ENCODE results near the gene HSD17B1. TPM values are rescaled to one million over a fixed set of nuclear protein-coding genes. Genes with fewer than 3 reads are reported as not detected.
A peak's percentile ranks its signal among the peaks of the same experiment; 100 is the strongest.

Gene HSD17B1
- total RNA-seq, 1 donor from 2014 or later = 1.2 TPM

DNA sequence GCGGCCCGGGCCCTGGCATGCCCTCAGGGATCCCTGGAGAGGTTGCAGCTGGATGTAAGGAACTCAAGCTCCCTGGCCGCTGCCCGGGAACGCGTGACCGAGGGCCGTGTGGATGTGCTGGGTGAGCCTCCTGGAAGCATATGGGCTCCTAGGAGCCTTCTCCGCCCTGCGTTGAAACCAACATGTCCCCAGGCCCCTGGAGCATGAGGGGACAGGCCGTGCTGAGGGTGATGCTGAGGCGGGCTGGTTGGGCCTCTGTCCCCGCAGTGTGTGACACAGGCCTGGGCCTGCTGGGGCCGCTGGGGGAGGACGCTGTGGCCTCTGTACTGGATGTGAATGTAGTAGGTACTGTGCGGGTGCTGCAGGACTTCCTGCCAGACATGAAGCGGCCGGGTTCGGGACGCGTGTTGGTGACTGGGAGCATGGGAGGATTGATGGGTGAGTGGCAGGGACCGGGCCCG lies 5.7 kb upstream of the HSD17B1 start:
- peak overlapping the region; percentile 67 for H3K4me3 Mint-ChIP-seq
- H3K27ac Mint-ChIP-seq (ENCODE audit: unreplicated experiment) = no peak overlapping the region
- peaks cover 13% of the 10 kb centered on the region for H3K4me1 Mint-ChIP-seq
- H3K36me3 Mint-ChIP-seq (ENCODE audit: low read depth) = no peaks in the 10 kb centered on the region
- TF ChIP-seq, protein P1, sequence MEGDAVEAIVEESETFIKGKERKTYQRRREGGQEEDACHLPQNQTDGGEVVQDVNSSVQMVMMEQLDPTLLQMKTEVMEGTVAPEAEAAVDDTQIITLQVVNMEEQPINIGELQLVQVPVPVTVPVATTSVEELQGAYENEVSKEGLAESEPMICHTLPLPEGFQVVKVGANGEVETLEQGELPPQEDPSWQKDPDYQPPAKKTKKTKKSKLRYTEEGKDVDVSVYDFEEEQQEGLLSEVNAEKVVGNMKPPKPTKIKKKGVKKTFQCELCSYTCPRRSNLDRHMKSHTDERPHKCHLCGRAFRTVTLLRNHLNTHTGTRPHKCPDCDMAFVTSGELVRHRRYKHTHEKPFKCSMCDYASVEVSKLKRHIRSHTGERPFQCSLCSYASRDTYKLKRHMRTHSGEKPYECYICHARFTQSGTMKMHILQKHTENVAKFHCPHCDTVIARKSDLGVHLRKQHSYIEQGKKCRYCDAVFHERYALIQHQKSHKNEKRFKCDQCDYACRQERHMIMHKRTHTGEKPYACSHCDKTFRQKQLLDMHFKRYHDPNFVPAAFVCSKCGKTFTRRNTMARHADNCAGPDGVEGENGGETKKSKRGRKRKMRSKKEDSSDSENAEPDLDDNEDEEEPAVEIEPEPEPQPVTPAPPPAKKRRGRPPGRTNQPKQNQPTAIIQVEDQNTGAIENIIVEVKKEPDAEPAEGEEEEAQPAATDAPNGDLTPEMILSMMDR (conservative IDR thresholded peaks at IDR 0.05) = no peak
- H3K27me3 Mint-ChIP-seq (ENCODE audit: low read depth) = peaks cover 2% of the 10 kb centered on the region
- H3K9me3 Mint-ChIP-seq = no peaks in the 10 kb centered on the region
- no peak for DNase-seq (ENCODE audit: low read depth, low spot score)

DNA sequence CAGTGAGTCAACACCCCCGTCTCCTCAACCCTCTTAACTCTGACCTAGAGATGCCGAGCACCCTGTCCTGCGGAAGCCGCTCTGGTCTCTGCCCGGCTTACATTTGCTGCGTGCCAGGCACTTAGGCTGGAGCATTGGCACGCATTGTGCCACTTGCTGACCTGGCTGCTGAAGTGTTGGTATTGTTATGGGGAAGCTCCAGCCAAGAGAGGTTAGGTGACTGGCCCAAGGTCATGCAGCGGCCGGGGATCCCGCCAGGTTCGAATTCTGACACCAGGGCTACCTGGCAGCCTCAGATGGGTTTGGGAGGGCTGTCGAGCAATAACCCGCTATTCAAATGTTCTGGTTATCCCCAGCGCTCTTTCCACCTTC lies 5.0 kb upstream of the HSD17B1 start:
- Mint-ChIP-seq H3K4me1 (peaks cover 13% of the 10 kb centered on the region), H3K36me3 (ENCODE audit: low read depth) (no peaks in the 10 kb centered on the region), H3K9me3 (no peaks in the 10 kb centered on the region), H3K27ac (ENCODE audit: unreplicated experiment) (no peak overlapping the region), H3K4me3 (peak overlapping the region; percentile 25), H3K27me3 (ENCODE audit: low read depth) (peaks cover 2% of the 10 kb centered on the region)
- TF ChIP-seq, protein P1 (conservative IDR thresholded peaks at IDR 0.05) = no peak
- no peak for DNase-seq (ENCODE audit: low read depth, low spot score)

DNA sequence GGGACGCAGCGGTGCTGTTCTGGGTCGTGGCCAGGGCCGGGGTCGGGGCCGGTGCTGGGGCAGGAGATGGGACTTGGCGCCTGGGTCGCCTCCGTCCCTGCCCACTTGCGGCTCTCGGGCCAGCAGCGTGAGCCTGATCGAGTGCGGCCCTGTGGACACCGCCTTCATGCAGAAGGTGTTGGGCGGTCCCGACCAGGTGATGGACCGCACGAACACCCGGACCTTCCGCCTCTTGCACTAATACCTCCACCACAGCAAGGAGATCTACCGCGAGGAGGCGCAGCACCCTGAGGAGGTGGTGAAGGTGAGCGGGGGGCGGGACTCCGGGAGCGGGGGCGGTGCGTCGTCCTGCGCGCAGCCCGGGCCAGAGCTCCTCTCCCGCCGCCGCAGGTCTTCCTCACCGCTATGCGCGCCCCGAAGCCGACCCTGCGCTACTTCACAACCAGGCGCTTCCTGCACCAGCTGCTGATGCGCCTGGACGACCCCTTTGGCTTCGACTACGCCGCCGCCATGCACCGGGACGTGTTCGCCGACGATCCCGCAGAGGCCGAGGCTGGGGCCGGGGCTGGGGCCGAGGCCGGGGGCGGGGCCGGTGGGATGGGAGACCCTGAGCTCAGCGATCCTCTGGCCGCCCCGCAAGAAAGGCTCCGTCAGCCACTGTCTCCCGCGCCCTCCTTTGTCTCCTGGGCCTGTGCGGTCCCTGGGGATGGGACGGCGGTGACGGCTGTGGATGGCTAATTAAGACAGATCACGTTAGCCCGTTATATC lies 4.5 kb upstream of the HSD17B1 start:
- Mint-ChIP-seq H3K36me3 (ENCODE audit: low read depth) (no peaks in the 10 kb centered on the region), H3K27ac (ENCODE audit: unreplicated experiment) (peak overlapping the region; percentile 27), H3K4me3 (peak overlapping the region; percentile 72), H3K27me3 (ENCODE audit: low read depth) (peaks cover 2% of the 10 kb centered on the region), H3K4me1 (peaks cover 13% of the 10 kb centered on the region), H3K9me3 (no peaks in the 10 kb centered on the region)
- TF ChIP-seq, protein P1 (conservative IDR thresholded peaks at IDR 0.05) = peak; percentile 63
- peak; percentile 52 for DNase-seq (ENCODE audit: low read depth, low spot score)

DNA sequence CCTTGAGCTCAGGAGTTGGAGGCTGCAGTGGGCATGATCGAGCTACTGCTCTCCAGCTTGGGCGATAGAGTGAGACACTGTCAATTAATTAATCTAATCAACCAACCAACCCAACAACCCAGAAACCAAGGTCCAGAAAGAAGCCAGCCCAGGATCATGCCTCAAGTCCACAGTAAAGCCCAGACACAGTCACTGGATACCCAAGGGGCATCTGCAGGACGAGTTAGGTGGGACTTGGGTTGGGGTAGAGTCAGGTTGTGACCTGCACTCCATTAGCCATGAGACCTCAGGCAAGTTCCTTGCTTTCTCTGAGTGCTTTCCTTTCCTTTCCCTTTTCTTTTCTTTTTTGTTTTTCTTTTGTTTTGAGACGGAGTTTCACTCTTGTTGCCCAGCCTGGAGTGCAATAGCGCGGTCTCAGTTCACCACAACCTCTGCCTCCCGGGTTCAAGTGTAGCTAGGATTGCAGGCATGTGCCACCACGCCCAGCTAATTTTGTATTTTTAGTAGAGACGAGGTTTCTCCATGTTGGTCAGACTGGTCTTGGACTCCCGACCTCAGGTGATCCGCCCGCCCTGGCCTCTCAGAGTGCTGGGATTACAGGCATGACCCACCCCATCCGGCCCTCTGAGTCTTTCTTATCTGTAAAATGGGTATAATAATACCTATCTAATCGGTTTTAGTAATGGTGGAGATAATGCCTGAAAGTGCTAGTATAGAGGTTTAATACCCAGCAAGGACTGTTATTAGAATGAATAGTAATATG lies 3.5 kb upstream of the HSD17B1 start:
- Mint-ChIP-seq H3K4me1 (peaks cover 13% of the 10 kb centered on the region), H3K9me3 (no peaks in the 10 kb centered on the region), H3K27me3 (ENCODE audit: low read depth) (peaks cover 2% of the 10 kb centered on the region), H3K27ac (ENCODE audit: unreplicated experiment) (peak overlapping the region; percentile 35), H3K4me3 (peak overlapping the region; percentile 72), H3K36me3 (ENCODE audit: low read depth) (no peaks in the 10 kb centered on the region)
- no peak for DNase-seq (ENCODE audit: low read depth, low spot score)
- TF ChIP-seq, protein P1 (conservative IDR thresholded peaks at IDR 0.05) = no peak

DNA sequence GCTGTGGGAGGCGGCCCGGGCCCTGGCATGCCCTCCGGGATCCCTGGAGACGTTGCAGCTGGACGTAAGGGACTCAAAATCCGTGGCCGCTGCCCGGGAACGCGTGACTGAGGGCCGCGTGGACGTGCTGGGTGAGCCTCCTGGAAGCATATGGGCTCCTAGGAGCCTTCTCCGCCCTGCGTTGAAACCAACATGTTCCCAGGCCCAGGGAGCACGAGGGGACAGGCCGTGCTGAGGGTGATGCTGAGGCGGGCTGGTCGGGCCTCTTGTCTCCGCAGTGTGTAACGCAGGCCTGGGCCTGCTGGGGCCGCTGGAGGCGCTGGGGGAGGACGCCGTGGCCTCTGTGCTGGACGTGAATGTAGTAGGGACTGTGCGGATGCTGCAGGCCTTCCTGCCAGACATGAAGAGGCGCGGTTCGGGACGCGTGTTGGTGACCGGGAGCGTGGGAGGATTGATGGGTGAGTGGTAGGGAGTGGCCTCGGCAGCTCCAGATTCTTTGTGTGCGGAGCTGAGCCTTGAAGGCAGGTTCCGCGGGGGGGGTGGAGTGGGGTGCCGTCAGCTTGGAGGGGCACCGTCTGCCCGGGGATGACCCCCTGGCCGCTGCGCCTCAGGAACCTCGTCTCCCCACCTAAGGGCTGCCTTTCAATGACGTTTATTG lies 567 bp downstream of the HSD17B1 start:
- TF ChIP-seq, protein P1 (conservative IDR thresholded peaks at IDR 0.05) = no peak
- Mint-ChIP-seq H3K4me1 (peaks cover 29% of the 10 kb centered on the region), H3K27ac (ENCODE audit: unreplicated experiment) (no peak overlapping the region), H3K4me3 (peak overlapping the region; percentile 92), H3K9me3 (no peaks in the 10 kb centered on the region), H3K36me3 (ENCODE audit: low read depth) (no peaks in the 10 kb centered on the region), H3K27me3 (ENCODE audit: low read depth) (peaks cover 2% of the 10 kb centered on the region)
- DNase-seq (ENCODE audit: low read depth, low spot score) = no peak
